ENCODE data around the gene ACAD10. TPM values are rescaled to one million over a fixed set of nuclear protein-coding genes. Genes with fewer than 3 reads are reported as not detected.

ACAD10 gene
- total and polyA plus RNA-seq, 2 of the 13 experiments (the other 11 are each of a cell fraction or from before 2014, with no cell fraction given): 15.2 to 16.3 TPM

GRCh38 chr12:111776836-111777344, 91.0 kb downstream of the ACAD10 start (continued):
- TF ChIP-seq HIC2 (CRISPR knock-in tag; IDR thresholded peaks at IDR 0.05; ENCODE audit: low read depth): 0 out of 2 replicates have a peak, but pooled peaks have one; percentile 0

GRCh38 chr12:111777345-111778045, 91.6 kb downstream of the ACAD10 start:
- Histone ChIP-seq H3K27me3 (ENCODE audit: control insufficient read depth in 1 of 2, insufficient read depth in 2 of 2, low read length in 2 of 2) (no peaks in the 10 kb centered on the region), H2AFZ (ENCODE audit: low read length) (no peak overlapping the region), H3K9me3 (ENCODE audit: low read length) (no peaks in the 10 kb centered on the region), H3K9ac (ENCODE audit: insufficient read depth, low read depth, low read length) (no peak overlapping the region), H3K79me2 (ENCODE audit: insufficient read depth, low read length) (peaks cover 15% of the 10 kb centered on the region), H3K4me1 (ENCODE audit: insufficient read depth, low read length) (peaks cover 78% of the 10 kb centered on the region), H4K20me1 (ENCODE audit: insufficient read depth, low read length) (peaks cover 7% of the 10 kb centered on the region; the same call in 1 of the 2 replicates), H3K27ac (ENCODE audit: extremely low read length, insufficient read depth, low read length) (peak overlapping the region; percentile 43), H3K4me2 (ENCODE audit: low read depth, low read length) (peak overlapping the region; percentile 69), H3K4me3 (replicated peaks in 1 of 3; ENCODE audit: insufficient read depth in 1 of 3, low read depth in 2 of 3, low read length in 3 of 3) (peak overlapping the region; percentile 2 to 49 (median 9); a peak in 2 of 6 replicates), H3K36me3 (replicated peaks in 1 of 2; ENCODE audit: control insufficient read depth in 1 of 2, insufficient read depth in 2 of 2, low read length in 2 of 2) (peaks cover 4 to 21% of the 10 kb centered on the region in 2 experiments; a peak in 4 of 5 replicates)
- WGBS (ENCODE audit: low lambda C conversion rate): 12% methylated on average over 15 of the region's 16 CpGs
- intact Hi-C loops (cut with micrococcal nuclease; ENCODE audit: unreplicated experiment): loop anchor here (5.0 kb wide), 1 partner anchor 35 kb away; no protein-coding TSS in a partner anchor
- ATAC-seq (peak; percentile 65), DNase-seq (ENCODE audit: low spot score) (peak; percentile 87), FAIRE-seq (peak; percentile 95)
- POLR2A ChIA-PET: interaction anchor here (0.9 to 4.5 kb wide), 2 partner anchors 10 to 11 kb away, joined by 3 to 94 read pairs; partner anchors contain the start of gene ALDH2
- BruUV-seq (replicated peaks): no TSS peak
- in situ Hi-C loops (cut with HindIII; ENCODE audit: extremely low pct_ligation_motif_present, low pct_unique_long_range_greater_than_20kb): no loop called here
- CTCF ChIA-PET (ENCODE audit: low intra/inter-chr PET ratio, low total read pairs): no interaction called here
- TF ChIP-seq ATF6 (CRISPR knock-in tag; conservative IDR thresholded peaks at IDR 0.05) (no peak), ZBTB14 (CRISPR knock-in tag; IDR thresholded peaks at IDR 0.05) (no peak), ZBTB8A (CRISPR knock-in tag; IDR thresholded peaks at IDR 0.05; ENCODE audit: borderline replicate concordance, low read depth) (no peak), PAXIP1 (CRISPR knock-in tag; conservative IDR thresholded peaks at IDR 0.05) (peak; percentile 58), ZBTB43 (CRISPR knock-in tag; conservative IDR thresholded peaks at IDR 0.05) (no peak)

Data from HepG2 (cell line).